ENCODE measurements around the gene DNAJC3.
"Not testable (repeated sequence)": the region's sequence is repeated elsewhere in the genome, so short reads cannot be mapped to it uniquely, and the experiment has no call there.

The DNAJC3 gene

DNA sequence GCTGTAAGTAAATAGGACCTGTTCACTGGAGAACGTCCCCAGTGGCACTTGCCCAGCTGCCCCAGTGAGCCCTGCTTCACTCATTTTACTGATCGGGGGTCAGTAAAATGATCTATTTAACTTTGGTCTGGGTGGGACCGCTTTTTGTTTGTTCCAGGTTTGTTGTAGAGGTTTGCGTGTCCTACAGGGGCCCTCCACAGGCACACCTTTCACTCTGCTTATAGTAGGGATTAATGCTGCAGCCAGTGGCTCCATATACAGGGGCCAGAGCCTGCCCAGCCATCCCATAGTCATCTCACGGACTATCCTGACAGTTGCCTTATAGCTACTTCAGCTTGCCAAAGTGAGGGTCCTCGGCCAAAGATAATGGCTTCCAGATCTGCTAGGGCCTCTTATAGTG, 104.1 kb downstream of the DNAJC3 start:
- DNase-seq (ENCODE audit: low spot score) = no peak

DNA sequence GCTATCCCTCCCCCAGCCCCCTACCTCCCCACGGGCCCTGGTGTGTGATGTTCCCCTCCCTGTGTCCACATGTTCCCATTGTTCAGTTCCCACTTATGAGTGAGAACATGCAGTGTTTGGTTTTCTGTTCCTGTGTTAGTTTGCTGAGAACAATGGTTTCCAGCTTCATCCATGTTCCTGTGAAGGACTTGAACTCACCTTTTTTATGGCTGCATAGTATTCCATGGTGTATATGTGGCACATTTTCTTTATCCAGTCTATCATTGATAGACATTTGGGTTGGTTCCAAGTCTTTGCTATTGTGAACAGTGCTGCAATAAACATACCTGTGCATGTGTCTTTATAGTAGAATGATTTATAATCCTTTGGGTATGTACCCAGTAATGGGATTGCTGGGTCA, 105.0 kb downstream of the DNAJC3 start:
- not testable (repeated sequence) for DNase-seq (ENCODE audit: low spot score)

DNA sequence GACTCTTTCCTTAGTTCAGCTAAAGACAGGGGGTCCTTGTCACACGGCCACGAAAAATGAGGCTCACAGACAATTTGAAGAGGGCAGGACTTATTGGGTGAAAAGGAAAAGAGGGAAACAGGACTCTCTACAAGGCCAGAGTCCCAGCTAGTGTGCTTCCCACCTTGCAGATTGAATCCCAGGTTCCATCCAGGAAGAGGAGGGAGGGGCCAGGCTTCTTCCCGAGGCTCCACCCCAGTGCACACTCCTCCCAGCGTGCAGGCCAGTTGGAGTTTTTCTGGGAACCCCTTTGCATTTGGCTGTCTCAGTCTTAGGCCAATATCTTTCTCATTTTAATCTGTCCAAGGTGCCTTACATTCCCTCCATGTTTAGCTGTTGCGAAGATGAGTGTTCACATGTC, 106.8 kb downstream of the DNAJC3 start:
- no peak for DNase-seq (ENCODE audit: low spot score)

GRCh38 chr13:95784161-95784899, 107.4 kb downstream of the DNAJC3 start:
- no peak for DNase-seq (ENCODE audit: low spot score)

DNA sequence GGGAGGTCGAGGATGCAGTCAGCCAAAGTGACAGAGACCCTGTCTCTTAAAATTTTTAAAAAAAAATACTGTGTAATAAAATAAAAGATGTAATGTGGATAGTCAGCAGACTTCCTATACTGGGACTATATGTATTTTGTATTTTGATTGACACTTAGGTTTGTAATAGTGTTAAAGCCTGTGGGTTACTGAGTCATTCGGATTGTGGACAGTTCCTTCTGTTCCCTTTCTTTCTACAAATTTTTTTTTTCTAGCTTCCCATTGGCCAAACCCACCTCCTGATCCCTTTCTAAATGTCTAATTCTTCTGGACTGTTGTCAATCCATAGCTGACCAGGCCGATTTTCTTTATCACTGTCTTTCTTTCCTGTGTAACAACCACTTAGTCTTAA, 108.0 kb downstream of the DNAJC3 start:
- no peak for DNase-seq (ENCODE audit: low spot score)

GRCh38 chr13:95787356-95788099, 110.6 kb downstream of the DNAJC3 start:
- no peak for DNase-seq (ENCODE audit: low spot score)

DNA sequence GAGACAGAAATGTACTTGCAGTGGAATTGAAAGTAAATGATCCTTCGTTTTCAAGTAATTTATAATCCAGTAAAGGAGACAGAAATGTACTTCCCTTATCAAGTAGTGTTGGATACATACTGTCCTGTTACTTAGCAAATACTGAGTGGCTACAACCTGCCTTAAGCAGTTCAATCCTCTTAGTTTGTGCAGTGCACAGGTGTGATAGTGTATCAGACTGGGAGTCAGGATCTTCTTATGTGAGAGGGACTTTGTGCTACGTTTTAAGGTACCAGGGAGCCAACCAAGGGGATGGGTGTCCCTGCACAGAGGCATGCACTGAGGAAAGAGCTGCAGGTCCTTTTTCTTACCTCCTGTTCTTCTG, 111.1 kb downstream of the DNAJC3 start:
- no peak for DNase-seq (ENCODE audit: low spot score)

DNA sequence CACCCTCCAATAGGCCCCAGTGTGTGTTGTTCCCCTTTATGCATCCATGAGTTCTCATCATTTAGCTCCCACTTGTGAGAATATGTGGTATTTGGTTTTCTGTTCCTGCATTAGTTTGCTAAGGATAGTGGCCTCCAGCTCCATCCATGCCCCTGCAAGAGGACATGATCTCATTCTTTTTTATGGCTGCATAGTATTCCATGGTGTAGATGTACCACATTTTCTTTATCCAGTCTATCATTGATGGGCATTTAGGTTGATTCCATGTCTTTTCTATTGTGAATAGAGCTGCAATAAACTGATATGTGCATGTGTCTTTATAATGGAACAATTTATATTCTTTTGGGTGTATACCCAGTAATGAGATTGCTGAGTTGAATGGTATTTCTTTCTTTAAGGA, 112.4 kb downstream of the DNAJC3 start:
- DNase-seq (ENCODE audit: low spot score) = not testable (repeated sequence)

- no peak for DNase-seq (ENCODE audit: low spot score)
These were observed 114.3 kb downstream of the DNAJC3 start for GRCh38 chr13:95791084-95791722.

GRCh38 chr13:95793018-95793555, 116.1 kb downstream of the DNAJC3 start:
- no peak for DNase-seq (ENCODE audit: low spot score)

- no peak for DNase-seq (ENCODE audit: low spot score)
These were observed 116.8 kb downstream of the DNAJC3 start for GRCh38 chr13:95793781-95794180.

GRCh38 chr13:95797016-95797415, 120.1 kb downstream of the DNAJC3 start:
- no peak for DNase-seq (ENCODE audit: low spot score)

DNA sequence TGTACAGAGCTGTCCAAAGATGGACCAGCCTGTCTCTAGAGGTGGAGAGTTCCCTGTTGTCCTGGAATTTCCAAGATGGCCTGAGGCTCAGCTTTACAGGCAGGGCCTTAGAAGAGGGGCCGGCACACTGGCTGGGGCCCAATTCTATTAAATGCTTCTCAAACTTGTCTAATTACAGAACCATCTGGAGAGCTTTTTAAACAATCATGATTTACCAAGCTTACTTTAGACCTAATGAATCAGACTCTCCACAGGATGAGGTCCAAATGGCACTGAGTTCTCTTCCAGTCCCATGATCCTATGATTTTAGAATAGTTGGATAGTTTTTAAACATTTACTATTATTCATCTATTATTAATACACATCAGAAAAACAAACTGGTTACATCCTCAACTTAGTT, 123.5 kb downstream of the DNAJC3 start:
- no peak for DNase-seq (ENCODE audit: low spot score)

GRCh38 chr13:95801825-95802224, 124.9 kb downstream of the DNAJC3 start:
- no peak for DNase-seq (ENCODE audit: low spot score)

- DNase-seq (ENCODE audit: low spot score) = no peak
These were observed 129.0 kb downstream of the DNAJC3 start for GRCh38 chr13:95805921-95806320.

DNA sequence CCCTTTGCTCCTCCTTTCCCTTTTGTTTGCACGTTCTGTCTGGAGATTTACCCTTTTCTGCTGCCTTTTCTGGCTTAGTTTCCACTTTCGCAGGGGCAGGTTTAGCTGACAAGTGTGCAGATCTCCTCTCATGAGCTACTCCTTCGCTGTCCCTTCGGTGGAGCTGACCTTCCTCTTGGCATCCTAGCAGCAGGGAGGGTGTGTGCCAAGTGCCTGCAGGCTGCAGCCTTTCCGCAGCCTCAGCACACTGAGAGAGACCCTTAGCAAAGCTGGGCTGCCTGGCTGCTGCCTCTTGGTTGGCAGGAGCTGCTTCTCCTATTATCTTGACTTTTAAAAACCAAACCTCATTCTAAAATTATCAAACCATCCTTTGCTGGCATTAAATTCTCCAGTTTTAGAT, 132.5 kb downstream of the DNAJC3 start:
- DNase-seq (ENCODE audit: low spot score) = no peak

GRCh38 chr13:95813139-95813538, 136.2 kb downstream of the DNAJC3 start:
- no peak for DNase-seq (ENCODE audit: low spot score)

GRCh38 chr13:95814495-95814894, 137.6 kb downstream of the DNAJC3 start:
- no peak for DNase-seq (ENCODE audit: low spot score)

DNA sequence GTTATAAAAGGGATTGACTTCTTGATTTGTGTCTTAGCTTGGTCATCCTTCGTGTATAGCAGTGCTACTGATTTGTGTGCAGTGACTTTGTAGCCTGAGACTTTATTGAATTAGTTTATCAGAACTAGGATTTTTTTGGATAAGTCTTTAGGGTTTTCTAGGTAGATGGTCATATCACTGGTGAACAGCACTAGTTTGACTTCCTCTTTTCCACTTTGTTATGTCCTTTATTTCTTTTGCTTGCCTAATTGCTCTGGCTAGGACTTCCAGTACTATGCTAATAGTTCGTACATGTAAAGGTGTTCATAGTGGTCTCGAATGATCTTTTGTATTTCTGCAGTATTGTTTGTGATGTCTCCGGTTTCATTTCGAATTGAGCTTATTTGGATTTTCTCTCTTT, 145.4 kb downstream of the DNAJC3 start:
- no peak for DNase-seq (ENCODE audit: low spot score)

GRCh38 chr13:95833126-95833525, 156.2 kb downstream of the DNAJC3 start:
- DNase-seq (ENCODE audit: low spot score) = no peak

DNA sequence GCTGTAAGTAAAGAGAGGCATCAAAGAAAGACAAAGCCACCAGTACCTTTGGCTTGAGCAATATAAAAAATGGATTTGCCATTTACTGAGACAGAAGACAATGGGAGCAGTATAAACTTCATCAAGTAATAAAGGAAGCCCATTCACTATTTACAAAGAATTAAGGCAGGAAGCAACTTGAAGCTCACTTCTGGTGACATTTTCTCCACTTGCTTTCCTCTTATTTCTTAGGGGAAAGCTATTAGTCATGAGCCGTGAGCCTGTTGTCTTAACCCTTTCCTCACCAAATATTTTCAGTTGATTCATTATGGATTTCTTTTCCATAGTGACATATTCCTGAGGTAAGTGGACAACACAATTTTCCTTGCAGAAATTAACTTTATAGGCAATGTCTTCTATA, 156.8 kb downstream of the DNAJC3 start:
- no peak for DNase-seq (ENCODE audit: low spot score)

DNA sequence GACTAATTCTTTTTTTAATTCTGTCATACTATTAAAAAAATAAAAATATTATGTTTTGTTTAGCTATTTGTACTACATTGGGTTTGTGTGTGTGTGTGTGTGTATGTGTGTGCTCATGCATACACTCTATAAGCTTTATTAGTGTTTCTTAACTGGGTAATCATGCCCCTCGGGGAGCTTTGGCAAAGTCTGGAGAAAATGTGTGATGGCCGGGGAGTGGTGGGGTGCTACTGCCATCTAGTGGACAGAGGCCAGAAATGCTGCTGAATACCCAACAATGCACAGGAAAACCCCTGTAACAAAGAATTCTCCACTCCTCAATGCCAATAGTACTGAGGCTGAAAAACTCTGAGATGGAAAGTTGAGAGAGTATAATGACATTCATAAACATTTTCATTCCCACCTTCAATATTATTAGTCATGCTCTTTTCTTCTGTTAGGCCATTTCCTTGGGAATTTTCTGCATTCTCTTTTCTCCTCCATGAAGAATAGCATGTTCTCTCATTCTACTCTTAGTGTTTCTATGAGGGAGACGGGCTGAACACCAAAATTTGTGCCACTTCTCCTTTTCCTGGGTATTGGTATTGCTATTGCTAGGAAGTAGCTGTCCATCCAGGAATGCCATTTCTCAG, 157.3 kb downstream of the DNAJC3 start:
- DNase-seq (ENCODE audit: low spot score) = peak; percentile 24

- no peak for DNase-seq (ENCODE audit: low spot score)
These were observed 165.0 kb downstream of the DNAJC3 start for GRCh38 chr13:95841894-95842293.
